HG03520 (cell line): ENCODE results near the gene FCGBP.

ENCODE experiments used
- ATAC-seq: cut with Tn5 transposase; IDR thresholded peaks from one replicate; pipeline ENCODE4 v1.9.1; 2021; ENCODE audit warnings: mild to moderate bottlenecking, moderate library complexity; ENCODE audit not compliant: unreplicated experiment

Gene FCGBP

DNA sequence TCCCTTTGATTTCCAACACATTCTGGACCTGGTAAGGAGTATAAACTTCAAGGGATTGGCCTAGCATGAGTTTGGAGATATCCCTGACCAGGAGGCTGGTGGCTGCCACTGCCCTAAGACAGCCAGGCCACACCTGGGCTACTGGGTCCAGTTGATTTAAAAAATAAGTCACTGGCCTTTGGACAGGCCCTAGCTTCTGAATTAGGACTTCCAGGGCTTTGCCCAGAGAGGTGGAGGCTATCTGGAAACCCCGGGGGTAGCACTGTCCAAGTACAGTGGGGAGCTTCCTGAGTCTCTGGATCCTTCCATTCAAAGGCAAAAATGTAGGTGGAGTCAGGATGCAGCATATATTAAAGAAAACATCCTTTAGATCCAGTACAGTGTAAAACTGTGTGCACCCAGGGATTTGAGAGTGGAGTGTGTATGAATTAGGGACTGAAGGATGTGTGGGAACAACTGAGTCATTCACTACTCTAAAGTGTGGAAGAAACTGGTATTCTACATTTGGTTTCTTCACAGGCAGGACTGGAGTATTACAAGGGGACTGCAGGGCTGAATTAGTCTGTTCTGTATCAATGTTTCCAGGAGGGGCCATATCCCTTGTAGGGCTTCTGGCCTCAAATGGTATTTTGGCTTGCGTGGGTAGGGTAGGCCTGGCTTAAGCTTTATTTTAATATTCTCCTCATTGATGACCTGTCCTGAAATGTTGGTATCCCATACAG is 14.8 kb upstream of the FCGBP start:
- ATAC-seq = no peak

DNA sequence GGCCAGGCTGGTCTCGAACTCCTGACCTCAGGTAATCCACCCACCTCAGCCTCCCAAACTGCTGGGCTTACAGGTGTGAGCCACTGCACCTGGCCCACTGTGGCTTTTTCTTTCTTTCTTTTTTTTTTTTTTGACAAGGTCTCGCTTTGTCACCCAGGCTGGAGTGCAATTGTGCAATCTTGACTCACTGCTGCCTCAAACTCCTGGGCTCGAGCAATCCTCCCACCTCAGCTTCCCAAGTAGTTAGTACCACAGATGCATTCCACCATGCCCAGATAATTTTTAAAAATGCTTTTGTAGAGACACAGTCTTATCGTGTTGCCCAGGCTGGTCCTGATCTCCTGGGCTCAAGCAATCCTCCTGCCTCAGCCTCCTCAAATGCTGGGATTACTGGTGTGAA is 12.1 kb upstream of the FCGBP start:
- ATAC-seq = no peak

DNA sequence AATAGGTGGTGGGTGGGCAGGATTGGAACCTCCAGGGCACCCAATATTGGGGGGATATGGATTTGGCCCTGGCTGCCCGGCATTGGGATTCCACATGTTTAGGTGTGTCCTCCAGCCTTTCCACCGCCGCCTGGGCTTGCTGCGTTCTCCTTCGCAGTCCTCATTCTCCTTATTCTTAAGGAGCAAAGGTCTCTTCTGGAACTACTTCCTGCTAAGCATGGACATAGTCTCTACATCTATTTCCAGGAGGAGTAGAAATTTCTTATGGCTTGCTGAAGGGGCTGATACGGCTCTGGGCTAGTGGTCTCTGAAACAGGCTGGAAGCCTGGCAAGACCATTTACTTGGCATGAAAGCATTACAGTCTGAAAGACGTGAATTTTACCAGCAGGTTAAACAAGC is 9.2 kb upstream of the FCGBP start:
- ATAC-seq = no peak

DNA sequence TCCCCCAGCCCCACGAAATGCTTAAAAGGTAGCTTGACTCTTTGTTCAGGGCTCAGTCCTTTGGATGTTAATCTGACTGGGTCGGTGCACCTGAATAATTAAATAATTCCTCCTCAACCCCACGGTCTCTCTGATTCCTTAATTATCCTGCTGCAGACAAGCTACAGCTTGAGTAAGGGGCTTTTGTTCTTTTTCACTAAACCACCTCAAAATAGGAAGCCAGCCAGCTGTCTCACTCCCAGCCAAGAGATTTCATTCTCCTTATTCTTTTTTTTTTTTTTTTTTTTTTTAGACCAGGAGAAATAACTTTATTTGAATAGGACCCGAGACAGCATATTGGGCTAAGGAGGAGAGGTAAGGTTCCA is 7.9 kb upstream of the FCGBP start:
- no peak for ATAC-seq

DNA sequence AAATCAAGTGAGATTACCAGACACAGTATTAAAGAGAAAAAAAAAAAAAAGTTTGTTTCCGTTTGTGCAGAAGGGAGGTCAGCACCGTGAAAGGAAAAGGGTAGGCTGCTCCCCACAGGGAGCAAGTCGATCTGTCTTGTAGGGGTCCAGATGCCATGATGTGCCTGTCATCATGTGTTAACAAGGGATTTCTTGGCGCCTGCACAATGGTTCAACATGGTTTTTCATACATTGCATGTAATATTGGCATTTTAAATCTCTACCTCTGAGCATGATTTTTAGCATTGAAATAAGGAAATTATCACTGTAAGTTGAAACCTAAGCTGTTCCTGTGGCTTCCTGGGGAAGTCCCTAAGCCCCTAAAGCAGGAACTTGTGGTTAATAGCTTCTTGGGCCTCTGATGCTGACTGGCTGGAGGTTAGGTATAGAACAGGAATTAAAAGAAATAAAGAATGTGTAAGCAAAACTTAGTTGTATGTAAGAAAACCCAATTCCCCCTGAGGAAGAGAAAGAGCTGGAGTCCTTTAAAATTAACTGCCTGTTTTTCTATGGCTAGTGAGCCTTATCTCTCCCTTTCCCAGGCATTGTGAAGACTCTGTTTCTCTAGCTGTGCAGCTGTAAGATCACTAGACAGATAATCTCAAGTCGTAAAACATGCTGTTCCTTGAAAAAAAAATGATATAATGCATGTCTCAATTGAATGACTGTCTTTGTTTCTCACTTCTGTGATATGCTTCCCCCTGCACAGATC is 7.4 kb upstream of the FCGBP start:
- peak; percentile 48 for ATAC-seq

DNA sequence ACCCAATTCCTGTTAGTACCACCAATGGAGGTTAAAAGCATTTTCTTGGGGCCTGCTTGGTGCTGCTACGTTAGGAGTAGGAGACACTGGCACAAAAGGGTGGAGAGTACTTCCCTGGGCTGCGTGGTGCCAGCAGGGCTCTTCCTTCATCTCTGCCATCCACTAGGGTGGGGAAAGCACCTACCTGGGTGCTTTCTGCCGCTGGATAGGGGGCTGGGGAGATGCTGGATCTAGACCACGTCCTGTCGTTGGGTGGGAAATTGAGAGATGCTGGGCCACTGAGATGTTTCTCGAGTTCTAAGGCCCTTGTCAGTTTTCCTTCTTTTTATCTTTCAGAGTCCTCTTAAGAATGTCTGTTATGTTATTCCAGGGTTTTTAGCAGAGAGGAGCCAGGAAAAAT is 6.7 kb upstream of the FCGBP start:
- ATAC-seq = no peak

DNA sequence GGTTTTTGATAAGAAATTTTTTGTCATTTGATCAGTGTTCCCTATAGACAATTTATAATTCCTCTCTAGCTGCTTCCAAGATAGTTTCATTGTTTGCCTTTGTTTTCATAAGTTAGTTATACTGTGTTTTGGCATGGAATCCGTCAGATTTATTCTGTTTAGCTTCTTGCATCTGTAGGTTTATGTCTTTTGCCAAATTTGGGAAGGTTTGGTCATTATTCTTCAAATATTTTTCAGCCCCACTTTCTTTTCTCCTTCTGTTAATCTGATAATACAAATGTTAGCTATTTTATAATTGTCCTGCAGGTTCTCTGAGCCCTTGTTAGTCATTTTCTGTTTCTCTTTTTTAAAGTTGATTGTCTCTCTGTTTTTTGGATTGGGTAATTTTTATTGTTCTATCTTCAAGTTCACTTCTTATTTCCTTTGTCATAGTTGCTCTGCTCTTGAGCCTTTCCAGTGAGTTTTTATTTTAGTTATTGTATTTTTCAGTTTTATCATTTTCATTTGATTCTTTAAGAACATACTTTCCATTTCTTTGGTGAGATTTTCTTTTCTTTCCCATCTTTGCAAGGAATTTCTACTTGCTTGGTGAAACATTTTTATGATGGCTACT is 5.9 kb upstream of the FCGBP start:
- ATAC-seq = no peak

DNA sequence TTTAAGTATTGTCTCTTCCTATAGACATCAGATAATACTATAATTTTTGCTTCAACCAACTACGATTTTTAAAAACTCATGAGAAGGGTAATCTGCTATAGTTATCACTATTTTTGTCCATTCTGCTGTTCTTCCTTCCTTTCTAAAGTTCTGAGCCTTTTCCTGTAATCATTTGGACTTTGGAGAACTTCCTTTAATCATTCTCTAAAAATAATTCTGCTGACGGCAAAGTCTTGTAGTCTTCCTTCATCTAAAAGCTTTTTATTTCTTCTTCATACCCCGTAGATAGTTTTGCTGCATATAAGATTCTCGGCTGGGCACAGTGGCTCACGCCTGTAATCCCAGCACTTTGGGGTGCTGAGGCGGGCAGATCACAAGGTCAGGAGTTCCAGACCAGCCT is 5.1 kb upstream of the FCGBP start:
- ATAC-seq = no peak

DNA sequence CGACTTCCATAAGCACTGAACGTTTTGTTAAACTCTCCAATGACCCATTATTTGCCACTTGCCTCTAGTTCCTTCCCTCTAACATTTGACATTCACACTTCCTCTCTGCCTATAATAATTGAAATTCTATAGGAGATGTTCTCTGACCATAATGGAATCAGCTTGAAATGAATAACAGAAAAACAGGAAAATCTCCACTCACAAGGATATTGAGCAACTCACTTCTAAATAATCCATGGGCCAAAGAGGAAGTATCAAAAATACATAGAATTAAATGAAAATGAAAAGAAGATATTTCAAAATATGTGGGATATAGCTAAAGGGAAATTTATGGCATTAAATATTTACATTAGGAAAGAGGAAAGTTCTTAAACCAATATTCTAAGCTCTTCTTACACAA is 3.4 kb upstream of the FCGBP start:
- ATAC-seq = no peak

DNA sequence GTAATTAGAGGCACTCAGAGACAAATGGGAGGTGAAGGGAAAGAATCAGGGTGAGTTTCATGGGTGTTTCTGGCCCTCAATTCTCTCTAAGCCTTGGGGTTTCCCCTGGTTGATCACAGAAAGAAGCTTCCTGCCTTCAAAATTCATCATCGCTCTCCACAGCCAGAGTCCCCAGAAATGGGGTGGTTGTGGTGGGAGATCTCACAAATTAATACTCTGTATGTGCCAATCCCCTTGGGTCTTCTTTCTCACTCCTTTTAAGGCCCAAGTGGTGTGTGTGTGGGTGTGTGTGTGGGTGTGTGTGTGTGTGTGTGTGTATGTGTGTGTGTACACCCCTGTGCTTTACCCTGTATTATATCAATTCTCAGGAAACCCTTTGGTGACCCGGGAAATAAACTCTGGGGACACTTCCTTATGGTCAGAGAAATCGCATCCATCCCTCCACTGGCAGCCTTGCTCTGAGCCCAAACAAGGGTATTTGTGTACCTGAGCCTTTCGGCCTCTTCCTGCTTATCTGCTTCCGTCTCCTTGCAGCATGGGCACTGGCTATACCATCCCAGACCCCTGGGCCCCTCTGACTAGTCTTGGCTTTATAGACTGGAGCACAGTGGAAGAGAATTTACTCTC is 2.8 kb upstream of the FCGBP start:
- ATAC-seq = no peak

DNA sequence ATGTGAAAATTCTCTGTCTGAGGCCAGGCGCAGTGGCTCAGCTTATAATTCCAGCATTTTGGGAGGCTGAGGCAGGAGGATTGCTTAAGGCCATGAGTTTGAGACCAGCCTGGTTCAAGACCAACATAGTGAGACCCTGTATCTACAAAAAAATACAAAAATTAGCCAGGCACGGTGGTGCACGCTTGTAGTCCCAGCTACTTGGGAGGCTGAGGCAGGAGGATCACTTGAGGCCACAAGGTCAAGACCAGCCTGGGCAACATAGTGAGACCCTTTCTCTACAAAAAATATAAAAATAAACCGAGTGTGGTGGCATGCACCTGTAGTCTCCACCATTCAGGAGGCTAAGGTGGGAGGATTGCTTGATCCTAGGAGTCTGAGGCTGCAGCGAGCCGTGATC is 2.2 kb upstream of the FCGBP start:
- ATAC-seq = no peak

DNA sequence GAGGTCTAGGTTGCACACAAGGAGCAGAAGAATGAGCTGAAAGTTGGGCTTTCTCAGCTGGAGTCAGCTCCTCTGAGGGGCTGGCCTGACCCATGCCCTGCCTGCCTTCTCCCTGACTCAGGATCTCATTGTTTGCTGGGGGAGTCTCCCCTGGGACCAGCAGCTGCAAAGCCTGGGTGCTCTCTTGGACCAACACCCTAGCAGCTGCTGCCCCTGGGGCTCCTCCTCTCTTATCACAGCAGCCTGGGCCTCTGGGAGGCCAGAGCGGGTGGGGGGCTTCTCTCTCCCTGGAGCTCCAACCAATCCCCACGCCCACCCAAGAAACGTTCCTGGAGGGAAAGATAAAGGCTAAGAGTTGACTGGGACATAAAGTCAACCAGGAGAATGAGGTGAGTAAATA is 1.6 kb upstream of the FCGBP start:
- ATAC-seq = no peak

DNA sequence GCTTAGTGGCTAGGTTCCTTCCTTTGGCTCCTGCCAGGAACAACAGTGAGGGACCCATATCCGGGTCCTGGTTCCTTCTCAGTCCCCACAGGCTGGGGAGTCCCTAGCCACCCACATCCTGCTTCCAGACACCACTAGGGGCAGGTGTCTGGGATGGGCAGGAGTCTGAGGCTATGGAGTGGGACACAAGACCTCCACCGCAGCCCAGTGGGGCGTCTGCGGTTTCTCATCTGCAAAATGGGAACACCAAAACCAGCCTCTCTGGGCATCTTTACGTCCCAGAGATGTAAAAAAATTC is 879 bp upstream of the FCGBP start:
- no peak for ATAC-seq

DNA sequence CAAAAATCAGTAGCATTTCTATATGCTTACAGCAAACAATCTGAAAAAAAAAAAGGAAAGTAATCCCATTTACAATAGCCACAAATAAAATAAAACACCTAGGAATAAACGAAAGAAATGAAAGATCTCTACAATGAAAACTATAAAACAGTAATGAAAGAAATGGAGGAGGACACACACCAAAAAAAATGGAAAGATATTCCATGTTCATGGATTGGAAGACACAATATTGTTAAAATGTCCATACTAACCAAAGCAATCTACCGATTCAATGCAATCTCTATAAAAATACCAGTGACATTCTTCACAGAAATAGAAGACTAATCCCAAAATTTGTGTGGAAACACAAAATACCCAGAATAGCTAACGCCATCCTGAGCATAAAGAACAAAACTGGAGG is 4.7 kb downstream of the FCGBP start:
- ATAC-seq = no peak

DNA sequence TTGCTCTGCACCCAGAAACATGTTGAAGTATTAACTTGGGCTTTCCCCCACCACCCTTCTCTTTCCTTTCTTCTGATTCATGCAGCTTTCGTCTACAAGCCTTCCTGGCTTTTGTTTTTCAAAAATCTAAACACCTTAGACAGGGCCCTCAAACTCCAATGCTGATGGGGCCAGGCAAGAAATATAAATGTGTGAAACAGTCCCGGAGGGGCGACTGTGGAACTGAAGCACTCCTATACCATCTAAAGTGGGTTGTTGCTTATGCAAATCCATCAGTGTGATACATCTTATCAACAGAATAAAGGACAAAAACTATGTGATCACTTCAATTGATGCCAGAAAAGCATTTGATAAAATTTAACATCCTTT is 6.1 kb downstream of the FCGBP start:
- no peak for ATAC-seq

DNA sequence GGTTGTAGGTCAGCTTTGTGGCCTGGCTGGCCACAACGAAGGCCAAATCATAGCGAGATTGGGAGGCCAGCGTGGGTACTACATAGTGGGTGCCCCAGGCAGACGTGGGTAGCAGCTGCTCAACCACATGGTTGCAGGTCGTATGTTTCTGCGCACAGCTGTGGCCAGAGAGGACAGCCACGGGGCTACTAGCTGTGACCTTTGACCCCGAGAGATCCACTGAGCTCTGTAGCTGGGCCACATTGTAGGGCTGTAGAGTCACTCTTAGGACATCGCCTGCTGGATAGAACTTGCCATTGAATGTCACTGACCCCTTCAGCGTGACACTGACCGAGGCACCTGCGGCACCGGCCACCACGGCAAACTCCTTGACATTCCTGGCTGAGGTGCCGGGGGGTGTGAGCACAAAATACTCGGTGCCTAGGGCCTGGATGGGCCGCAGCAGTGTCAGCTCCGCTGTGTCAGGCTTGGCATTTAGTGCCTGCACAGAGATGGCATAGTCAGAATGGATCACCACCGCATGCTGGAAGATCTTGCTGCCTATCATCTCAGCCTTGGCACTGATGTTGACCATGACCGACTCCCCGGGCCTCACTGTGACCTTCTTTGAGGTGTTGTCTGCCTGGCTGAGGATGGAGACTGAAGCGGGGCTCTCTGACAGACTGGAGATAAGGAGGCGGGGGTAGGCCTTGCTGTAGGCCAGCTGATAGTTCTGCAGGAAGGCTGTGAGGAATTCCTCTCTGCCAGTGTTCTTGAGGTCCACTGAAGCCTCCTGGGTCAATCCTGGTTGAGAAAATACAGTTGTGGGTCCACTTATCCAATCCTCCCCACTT is 6.7 kb downstream of the FCGBP start:
- no peak for ATAC-seq

DNA sequence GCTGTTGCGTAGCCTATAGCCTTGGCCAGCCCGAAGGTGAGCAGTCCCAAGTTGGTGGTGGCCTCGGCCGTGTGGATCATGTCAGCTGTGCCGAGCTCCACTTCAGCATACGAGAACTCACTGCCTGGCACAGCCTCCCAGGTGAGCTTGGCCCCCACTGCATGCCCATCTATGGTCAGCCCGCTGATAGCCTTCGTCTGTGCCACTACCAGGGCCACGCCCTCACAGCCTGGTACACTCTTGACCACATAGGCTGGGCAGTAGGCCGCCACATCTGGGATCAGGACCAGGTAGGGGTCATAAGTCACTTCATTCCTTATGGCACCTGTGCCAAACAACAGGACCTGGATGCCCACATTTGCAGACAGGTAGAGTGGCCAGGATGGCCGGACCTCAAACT is 7.4 kb downstream of the FCGBP start:
- no peak for ATAC-seq

DNA sequence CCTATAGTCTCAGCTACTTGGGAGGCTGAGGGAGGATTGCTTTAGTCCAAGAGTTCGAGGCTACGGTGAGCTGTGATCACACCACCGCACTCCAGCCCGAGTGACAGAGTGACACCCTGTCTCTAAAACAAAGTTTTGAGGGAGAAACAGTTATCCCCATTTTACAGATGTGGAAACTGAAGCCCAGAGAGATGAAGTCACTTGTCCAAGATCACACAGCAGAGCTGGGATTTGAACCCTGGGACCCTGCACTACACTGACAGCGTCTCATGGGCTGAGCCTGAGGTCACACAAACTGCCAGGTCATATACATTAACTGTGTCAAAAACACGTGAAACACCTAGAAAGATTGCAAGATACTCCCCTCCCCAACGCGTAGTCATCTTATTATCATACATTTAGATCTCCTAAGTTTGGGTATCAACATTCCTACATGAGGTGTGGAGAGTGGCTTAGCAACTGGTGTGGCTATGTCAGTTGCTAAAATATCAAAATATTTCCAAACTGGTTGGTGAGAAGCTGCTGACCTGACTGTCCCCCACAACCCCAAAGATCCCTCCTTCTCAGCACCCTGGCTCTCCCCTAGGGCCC is 8.2 kb downstream of the FCGBP start:
- ATAC-seq = no peak

DNA sequence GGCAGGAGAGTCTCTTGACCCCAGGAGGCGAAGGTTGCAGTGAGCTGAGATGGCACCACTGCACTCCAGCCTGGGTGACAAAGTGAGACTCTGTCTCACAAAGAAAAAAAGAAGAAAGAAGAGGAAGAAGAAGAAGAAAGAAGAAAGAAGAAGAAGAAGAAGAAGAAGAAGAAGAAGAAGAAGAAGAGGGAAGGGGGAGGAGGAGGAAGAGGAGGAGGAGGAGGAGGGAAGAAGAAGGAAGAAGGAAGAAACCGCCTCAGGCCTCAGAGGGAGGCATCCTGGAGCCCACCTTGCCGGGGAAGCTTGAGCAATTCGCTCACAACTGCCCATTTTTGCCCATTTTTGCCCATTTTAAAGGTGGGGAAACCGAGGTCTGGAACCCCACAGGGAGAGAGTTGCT is 9.5 kb downstream of the FCGBP start:
- ATAC-seq = no peak

DNA sequence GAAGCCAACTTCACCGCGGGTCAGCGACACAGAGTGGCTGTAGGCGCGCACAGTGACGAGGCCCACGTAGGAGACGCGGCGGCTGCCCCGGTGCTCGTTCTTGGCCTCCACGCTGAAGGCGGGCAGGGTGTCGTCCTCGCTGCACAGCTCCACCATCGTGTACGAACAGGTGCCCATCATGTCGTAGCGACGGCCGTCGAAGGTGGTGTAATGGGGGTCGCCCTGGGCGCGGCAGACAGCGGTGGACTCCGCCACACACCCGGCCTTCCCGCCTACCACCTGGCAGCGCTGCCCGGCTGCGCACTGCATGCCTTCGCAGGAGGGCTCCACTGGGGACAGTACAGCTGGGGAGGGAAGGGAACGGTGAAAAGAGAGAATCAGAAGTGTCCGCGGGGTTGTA is 10.0 kb downstream of the FCGBP start:
- ATAC-seq = no peak

DNA sequence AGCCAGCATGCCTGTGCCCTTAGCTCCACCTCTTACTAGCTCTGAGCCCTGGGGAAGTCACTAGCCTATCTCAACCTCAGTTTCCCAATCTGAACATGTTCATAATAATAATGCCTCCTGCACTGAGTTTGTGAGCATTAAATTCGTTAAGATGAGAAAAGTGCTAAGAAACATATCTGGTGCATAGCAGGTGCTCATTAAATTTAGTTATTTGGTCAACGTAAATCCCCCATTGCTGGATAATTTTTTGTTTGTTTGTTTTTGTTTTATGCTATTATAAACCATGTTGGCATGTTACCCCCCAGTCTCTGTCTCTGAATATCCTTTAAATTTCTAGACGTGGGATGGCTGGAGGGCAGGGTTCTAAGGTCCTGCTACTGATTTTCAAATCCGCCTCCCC is 10.6 kb downstream of the FCGBP start:
- no peak for ATAC-seq
